Hippocampal formation (tissue), 2 donors: ENCODE measurements around the gene BRD4.
A peak's percentile ranks its signal among the peaks of the same experiment; 100 is the strongest.

Experiments
- DNase-seq, 2 donors: peaks; one replicate each; lab custom pipeline; 2025; lab: John Stamatoyannopoulos, UW

Gene BRD4

DNA sequence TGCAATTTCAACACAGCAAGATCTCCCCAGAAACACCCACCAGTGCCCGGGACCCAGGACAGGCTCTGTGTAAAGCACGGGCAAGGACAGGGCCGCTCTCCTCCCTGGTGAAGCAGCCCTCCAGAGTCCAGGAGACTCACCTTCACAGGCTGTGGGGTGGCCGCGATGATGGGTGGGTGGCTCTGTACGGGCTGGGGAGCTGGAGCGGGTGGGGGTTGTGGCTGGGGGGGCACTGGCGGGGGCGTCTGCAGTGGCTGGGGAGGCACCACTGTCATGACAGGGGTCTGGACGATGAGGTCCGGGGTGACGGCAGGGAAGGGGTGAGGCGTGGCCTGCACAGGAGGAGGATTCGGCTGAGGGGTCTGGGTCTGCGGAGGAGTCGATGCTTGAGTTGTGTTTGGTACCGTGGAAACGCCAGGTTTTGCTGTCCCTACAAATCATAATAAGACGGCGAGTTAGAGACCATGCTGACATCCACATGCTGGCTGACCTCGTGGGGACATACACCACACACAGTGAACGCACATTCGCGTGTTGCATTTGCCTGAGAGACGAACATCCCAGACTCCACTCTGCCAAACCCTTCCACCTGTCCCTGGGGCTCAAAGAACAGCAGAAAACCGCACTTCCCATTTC lies 67.0 kb downstream of the BRD4 start:
- DNase-seq, result no peak

DNA sequence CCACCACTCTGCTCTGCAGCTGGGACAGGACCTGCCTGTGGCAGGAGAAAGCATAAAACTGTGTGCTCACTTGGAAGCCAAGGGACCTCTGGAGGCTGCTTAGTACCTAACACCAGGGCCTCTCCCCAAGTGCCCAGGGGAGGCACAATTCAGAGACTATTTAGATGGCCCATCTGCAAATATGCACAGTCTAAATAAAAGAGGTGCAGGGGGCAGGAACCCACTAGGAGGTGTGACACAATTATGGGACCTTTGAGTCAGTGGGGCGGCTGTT lies 67.5 kb downstream of the BRD4 start:
- no peak for DNase-seq

DNA sequence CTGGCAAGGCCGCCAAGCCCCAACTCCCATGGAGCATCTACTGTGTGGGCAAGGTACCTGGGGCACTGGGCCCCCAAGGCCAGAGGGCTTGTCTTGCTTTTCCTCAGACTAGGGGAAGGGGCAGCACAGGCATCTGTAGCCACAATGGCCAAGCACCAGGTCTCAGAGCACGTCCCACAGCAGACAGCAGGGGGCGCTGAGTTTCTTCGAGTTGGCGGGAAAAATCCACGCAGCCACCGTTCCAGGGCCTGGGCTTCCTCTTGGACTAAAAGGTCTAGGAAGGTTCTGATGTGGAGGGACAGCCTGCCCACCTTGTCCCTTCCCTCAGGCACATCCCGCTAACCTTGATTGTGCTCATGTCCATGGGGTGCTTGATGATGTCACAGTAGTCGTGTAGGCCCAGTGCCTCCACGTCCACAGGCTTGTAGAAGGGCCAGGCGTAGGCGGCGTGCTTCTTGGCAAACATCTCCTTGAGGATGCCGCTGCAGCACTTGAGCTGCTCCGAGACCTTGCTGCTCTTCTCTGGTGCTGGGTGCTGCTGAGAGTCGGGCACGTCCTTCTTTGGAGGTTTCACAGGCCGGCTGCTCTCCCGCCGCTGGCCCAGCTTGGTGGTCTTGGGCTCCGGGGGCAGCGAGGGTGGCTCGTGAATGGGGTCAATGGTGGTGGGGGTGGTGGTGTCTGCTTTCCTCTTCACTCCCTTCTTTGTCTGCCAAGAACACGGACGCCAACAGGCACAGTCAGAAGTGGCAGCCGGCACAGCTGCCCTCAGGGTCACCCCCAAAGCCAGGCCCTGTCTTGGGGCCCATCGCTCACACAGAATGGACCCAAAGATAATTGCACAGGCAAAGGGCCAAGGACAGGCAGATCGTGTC lies 68.0 kb downstream of the BRD4 start:
- DNase-seq, result peak; percentile 36 to 71

DNA sequence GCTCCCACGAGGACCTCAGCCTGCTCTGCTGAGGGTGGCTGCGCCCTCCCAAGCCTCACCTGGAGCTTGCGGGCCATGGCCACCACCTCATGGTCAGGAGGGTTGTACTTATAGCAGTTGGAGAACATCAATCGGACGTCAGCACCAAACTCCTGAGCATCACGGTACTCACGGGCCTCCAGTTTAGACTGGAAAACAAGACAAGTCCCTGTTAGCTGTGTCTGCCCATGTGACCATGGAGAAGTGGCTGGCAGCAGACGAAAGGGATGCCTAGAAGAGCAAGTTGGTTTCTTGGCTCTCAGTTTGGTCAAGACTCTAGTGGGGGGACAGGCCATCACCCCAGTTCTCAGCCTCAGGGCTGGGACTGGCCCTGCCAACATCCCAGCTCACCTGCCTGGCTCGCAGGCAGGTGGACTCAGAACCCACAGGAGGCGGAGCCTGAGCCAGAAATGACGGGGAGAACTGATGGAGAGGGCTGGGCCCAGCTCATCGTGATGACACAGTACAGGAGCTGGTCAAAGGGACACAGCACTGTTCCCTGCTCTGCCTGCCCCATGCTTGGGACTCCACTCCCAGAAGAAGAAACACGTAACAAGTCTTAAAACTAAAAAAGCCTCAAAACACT lies 68.9 kb downstream of the BRD4 start:
- no peak for DNase-seq

DNA sequence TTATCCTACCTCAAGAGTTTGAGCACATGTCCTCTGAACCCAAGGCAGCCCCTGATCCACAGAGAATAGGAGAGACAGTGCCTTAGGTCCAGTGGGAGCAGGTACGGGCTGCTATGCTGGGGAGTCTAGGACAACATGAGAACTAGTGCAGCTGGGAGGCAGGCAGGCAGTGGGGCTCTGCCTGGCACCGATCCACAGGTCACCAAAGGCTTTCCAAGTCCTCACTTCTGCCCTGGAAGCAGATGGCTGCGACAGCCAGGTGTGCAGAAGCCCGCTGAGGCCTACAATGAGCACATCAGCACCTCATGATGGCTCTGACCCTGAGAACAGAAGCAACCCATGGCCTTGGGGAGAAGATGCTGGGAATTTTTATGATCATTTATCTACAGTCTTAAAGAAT lies 70.3 kb downstream of the BRD4 start:
- DNase-seq, result no peak

DNA sequence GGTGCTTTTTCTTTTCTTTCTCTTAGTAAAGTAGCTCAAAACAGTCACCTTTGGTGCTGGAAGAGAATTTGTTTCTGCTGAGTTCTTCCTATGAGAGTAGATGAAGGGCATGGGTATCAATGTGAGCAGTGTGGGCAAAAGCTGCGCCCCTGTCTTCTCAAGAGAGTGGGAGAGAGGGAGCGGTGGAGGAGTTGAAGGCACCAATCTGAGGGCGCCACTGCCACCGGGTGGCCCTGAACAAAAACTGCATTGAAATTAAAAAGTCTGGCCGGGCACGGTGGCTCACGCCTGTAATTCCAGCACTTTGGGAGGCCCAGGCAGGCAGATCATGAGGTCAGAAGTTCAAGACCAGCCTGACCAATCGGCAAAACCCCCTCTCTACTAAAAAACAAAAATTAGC lies 71.4 kb downstream of the BRD4 start:
- no peak for DNase-seq

DNA sequence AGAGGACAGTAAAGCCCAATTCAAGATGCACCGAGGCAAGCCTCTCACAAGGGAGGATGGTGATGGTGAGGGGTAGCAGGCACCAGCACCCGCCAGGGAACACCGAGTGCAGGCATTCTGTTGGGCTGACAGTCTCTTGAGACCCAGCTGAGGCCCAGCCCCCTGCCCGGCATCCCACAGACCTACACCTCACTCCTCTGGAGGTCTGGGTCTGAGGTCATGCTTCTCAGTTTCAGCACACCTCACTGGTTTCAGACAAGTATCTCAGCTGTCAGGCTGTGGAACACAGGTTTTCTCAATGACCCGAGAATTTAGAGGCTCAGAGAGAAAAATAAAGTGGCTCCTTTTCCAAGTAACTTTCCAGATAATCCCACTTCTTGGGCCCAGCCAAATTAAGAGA lies 72.4 kb downstream of the BRD4 start:
- DNase-seq, result no peak

DNA sequence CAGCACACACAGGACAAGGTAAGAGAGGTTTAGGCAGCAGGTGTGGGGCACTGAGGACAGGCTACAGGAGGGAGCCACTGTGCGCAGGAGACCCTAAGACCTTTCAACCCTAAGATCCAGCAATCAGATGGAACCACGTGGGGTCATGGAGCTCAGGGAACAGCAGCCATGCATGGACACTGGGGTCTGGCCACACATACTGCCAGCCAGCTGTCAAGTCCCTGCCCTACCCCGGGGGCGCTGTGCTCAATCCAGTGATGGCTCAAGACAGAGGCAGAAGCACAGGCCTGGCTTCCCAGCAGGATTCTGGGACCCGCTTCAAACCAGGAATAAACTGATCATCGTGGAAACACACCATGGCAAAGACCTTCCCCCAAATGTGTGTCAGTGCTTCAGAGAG lies 74.6 kb downstream of the BRD4 start:
- no peak for DNase-seq

DNA sequence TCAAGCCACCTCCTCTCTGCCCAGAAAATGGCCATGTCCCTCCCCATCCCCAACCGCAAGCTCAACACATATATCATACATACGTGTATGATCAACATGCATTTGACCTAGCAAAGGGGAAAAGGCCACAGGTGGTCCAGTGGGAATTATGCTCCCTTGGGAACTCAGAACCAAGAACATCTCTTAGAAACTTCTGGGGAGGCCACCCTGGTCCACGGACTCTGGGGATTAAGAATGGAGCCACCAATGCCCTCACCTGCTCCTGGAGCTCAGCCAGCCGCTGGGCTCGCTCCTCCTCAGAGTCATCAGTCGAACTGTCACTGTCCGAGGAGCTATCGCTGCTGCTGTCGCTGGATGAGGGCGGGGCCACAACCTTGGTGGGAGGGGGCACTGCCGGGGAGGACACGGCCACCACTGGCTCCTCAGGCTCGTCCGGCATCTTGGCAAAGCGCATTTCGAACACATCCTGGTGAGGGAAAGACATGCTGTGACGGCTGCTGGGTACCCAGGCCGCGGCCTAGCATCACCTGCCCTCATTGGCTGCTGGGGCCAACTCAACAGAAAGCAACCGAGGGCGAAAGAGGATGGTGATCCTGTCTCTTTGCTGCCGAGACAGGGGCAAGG lies 75.5 kb downstream of the BRD4 start:
- DNase-seq, result no peak

DNA sequence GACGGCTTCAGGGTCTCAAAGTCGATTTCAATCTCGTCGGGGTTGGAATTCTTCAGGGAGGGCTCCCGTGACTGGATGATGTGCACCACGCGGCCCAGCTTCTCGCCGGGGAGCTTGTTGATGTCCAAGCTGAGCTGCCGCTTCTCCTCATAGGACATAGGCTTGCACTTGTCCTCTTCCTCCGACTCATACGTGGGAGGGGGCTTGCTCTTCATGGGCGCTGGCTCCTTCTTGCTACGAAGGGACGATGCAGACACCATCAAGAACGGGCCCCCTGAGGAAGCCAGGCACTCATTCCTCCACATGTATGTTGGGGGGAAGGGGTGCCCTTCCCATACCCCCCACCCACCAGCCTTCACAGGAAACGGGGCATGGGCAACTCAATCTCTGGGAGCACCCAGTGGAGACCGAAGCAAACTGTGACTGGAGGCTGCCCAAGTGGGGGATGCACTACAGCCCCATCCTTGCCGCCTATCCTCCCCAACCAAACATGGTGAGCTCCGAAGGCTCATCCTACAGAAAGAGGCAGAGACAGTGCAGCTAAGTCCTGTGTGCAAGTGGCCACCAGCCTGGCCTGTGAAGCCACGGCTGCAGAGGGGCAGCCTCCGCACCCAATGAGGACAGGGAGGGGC lies 76.9 kb downstream of the BRD4 start:
- DNase-seq, result no peak

DNA sequence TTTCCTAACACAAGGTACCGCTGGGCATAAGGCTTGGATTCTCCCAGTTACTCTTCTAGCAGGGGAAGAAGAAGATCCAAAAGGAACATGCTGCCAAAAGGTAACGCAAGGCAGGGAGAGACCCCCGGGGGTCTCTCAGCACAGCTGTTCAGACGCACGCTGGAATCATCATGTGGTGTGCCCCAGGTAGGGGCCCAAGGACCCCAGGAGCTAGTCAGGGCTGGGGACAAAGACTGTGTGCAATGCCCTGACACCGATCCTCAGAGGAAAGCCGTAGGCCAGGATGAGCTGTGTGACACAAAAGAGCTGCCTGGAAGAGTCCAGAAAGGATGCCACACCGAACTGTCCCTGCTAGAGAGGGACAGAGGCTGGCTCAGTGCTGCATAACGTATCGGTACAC lies 77.8 kb downstream of the BRD4 start:
- no peak for DNase-seq

DNA sequence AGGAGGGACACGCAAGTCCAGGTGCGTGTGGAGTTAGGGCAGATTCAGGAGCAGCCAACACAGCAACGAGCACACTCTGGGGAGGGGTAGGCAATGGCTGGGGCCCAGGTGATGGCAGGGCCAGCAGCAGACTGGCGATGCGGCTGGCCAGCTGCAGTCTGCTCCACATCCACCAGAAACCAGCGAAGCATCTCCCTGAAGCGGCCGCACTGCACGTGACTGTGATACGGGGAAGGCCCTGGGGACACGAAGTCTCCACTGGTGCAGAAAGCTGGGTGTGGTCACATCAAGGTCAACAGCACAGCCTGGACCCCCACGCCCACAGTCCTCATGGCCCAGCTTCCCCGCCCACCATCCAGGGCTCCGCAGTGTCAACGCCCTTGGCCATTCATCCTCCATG lies 78.8 kb downstream of the BRD4 start:
- DNase-seq, result no peak

DNA sequence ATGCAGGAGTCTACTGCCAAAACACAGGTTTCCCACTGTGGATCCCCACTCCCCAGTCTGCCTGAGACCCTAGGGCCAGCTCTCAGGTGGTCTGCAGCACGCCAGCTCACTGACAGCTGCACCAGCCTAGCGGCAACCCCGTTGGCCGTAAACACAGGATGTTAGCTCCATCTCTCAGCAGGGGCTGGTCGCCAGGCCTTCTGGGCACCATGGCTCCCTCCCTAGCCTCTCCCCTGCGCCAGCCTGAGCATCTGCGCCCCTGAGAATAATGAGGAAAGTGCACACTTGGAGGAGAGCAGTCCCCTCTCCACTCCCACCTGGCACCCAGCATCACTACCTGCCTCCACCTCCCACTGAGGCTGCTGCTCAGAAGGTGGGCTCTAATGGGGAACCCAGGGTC lies 79.3 kb downstream of the BRD4 start:
- DNase-seq, result no peak

DNA sequence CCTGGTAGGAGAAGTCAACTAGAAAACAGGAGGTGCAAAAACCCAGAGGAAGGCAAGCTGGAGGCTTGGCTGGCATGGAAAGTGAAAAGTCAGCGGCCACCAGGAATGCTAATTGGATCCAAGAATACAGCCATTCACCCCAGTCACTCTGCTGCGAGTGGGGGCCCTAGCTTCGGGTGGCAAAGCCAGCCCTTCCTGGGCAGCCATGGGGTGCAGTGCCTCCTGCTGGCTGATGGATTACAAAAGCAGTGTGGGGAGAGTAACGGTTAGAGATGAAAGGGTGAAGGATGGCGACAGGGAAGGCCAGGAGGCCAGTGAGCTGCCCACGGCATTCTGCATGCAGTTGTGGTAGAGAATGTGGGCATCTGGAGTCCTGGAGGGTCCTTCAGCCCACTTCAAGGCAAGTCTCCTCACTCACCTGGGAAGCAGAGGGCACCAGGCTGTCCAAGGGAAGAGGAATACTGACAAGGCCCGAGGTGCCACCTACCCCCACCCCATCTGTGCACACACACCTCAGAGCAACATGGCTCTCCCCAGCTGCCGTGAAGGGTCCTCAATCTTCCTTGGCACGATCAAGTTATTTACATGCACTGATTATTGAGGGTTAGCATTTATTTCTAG lies 79.8 kb downstream of the BRD4 start:
- peak; percentile 56 to 71 for DNase-seq

DNA sequence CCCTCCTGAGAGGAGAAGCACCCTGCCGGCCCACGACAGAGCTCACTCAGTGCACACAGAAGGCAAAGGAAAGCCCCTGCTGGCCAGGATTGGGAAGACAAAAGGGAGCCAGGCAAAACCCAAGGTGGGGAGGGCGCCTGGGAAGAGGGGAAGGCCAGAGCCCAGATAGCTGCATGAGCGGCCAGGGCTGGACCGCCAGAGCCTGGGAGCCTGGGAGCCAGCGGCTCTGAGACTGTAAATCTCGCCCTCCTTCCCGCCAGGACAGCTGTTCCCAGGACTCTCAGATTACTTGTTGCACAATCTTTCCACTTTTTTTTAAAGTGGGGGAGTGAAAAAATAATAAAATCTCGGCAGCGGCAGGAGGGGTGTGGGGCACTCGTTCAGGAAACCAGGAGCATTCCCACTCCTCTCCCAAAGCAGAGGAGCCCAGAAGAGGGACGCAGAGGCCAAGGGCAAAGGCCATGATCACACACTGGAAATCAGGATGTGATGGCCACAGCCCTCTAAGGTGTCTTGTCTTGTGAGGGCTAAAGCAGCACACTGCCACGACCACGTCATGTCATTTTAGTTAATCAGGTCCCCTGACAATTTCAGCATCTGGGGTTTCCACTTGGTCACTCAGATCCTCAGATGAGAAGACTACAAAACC lies 80.5 kb downstream of the BRD4 start:
- DNase-seq, result no peak

DNA sequence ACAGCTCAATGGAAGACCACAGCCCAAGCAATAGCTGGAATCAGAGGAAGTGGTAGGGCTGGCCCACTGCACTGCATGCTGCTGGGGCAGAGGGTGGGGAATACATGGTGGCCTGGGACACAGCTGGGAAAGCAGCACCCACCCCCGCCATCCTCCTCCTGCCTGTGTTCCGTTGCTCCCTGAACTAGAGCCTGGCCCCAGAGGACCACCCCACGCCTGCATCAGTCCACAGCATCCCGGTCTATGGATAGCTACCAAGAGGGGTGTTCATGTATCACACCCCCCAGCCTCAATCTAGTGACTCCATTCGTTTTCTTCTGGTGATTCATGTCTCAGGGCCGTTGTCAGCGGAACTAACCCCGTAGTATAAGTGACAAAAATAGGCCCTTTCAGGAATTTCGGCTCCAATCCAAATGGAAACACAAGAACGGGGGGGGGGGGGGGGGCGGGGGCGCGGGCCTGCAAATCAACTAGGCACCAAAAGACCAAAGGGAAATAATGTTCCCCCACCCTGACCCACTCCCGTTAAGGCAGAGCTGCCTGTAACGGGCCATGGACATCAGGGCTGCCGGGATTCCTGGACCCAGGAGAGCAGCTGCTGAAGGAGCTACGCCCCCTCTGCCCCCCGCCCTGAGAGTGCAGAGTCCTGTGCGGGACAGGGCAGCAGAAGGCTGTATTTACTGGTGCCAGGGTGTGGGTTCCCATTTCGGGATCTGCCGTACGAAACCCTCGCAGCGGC lies 81.2 kb downstream of the BRD4 start:
- no peak for DNase-seq

DNA sequence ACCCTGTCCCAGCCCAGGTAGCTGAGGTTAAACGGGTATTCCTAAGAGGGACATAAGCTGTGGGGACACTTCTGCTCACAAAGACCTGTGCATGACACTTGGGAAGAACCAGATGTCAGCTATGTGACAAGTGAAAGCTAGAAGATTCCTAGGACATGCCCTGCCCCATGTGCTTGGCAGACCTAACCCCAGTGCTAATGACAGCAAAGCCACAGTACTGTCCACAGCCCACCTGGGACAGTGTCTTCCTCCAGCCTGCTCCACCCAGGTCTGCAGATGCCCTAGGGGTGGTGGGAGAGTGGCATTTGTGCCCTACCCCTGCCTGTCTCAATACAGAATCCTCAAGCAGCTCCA lies 81.7 kb downstream of the BRD4 start:
- peak in 1 of 2 donors; percentile 6 for DNase-seq

DNA sequence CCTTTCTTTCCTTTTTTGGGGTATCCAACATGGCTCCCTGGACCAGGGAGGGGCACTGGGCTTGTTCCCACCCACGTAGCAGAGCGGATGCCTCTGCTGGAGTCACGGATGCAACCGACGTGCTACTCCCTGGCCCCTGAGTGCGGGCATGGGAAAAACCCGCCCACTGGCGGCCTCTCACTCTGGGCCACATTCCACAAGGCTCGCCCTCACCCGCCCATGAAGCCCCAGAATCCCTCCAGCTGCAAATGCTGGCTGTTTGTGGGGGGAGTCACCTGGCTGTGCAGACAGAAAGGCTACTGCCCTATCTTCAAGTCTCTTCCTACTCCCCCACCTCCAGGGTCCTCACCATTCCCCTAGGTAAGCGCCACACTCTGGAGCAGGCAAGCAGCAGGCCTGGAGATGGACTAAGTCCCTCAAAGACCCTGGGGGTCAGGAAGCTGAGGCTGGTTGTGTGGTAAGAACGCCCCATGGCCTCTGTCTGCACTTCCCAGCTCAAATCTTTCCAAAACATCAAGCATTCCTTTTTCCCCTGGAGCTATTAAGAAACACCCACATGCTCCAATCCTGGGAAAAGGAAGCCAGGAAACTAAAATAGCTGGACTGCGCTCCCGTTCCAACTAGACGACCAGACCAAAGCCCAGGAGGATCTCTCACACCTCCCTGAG lies 82.2 kb downstream of the BRD4 start:
- no peak for DNase-seq

DNA sequence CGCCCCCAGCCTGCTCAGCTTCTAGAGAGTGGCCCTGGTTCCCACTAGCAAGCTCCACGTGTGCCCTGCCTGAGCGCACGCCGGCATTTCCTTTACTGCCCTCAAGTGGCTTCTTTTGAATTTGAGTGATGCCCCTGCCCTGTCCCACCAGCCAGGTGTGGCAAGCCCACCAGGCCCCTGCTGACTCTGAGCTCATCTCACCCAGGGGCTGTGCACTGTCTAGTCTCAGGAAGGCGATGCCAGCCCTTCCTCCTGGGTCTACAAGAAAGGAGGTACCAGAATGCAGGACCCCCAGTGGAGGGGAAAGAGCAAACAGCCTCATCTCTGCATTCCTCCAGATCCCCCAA lies 82.8 kb downstream of the BRD4 start:
- DNase-seq, result no peak
